T-cell (primary cell): ENCODE results near the gene SPIN3. TPM values are rescaled to one million over a fixed set of nuclear protein-coding genes. Genes with fewer than 3 reads are reported as not detected.
"Not testable (repeated sequence)": the region's sequence is repeated elsewhere in the genome, so short reads cannot be mapped to it uniquely, and the experiment has no call there.

Experiments used
- ATAC-seq, 4 experiments: fragments of 200-7000 bp in 3 of 4; fragments of 150-1000 bp in 1 of 4; cut with Tn5 transposase; replicated peaks in 1 of 4; 1 replicate in 3 of 4; 2 replicates in 1 of 4; pipeline ENCODE4 v1.10.0; 2021; ENCODE audit warnings: moderate library complexity in 3 of 4, mild to moderate bottlenecking in 2 of 4, moderate number of reproducible peaks in 1 of 4
- CTCF ChIA-PET, 2 donors: fragments of 300-600 bp; sonication (Branson Sonifier 250); formaldehyde crosslinking; loops; one replicate each; lab custom pipeline; 2022; ENCODE audit warnings: antibody characterized with exemption in 2 of 2; lab: Charles Lee
- POLR2A ChIA-PET, 2 donors: fragments of 300-600 bp; sonication (Branson Sonifier 250); formaldehyde crosslinking; loops; one replicate each; lab custom pipeline; 2022; ENCODE audit warnings: antibody characterized with exemption in 2 of 2; lab: Charles Lee
- DNase-seq, 35 experiments: peaks; one replicate each; pipeline versions ENCODE4 v3.0.0 to v3.0.0-alpha.2; 2013 to 2023
- H3K27ac ChIP-seq: one replicate; pipeline ENCODE4 v1.5.1; 2013; ENCODE audit warnings: low read length
- H3K27me3 ChIP-seq, 2 experiments: replicated peaks in 1 of 2; 1 replicate in 1 of 2; 2 replicates in 1 of 2; pipeline versions ENCODE4 v1.6.1 to v1.7.0; 2013; ENCODE audit warnings: low read length in 1 of 2, mixed read lengths in 1 of 2; ENCODE audit not compliant: control insufficient read depth in 2 of 2, insufficient read depth in 2 of 2; ENCODE audit errors: extremely low read depth in 1 of 2
- H3K36me3 ChIP-seq, 2 donors: 1 replicate in 1 of 2; 2 replicates in 1 of 2; pipeline versions ENCODE4 v1.6.1 to v1.7.0; 2013; ENCODE audit warnings: low read length in 1 of 2; ENCODE audit not compliant: control insufficient read depth in 2 of 2, insufficient read depth in 1 of 2; ENCODE audit errors: extremely low read depth in 1 of 2
- H3K4me1 ChIP-seq, 2 experiments: 1 replicate in 1 of 2; 2 replicates in 1 of 2; pipeline versions ENCODE4 v1.6.1 to v1.7.0; 2013; ENCODE audit warnings: low read length in 2 of 2, mixed read lengths in 1 of 2; ENCODE audit not compliant: insufficient read depth in 2 of 2, control insufficient read depth in 1 of 2; ENCODE audit errors: extremely low read depth in 1 of 2
- H3K4me3 ChIP-seq, 2 donors: 1 replicate in 1 of 2; 2 replicates in 1 of 2; pipeline versions ENCODE4 v1.5.1 to v1.7.0; 2013; ENCODE audit warnings: mild to moderate bottlenecking in 2 of 2, low read length in 1 of 2, moderate library complexity in 1 of 2; ENCODE audit not compliant: control insufficient read depth in 1 of 2; ENCODE audit errors: extremely low read depth in 1 of 2
- H3K9me3 ChIP-seq: 2 replicates; pipeline ENCODE4 v1.7.0; 2013
- H3K27ac Mint-ChIP-seq, 2 donors: one replicate each; pipeline ENCODE4 v1.8.0; 2020 to 2021; ENCODE audit warnings: mild to moderate bottlenecking in 2 of 2, mixed read lengths in 2 of 2
- H3K27me3 Mint-ChIP-seq, 2 donors: one replicate each; pipeline ENCODE4 v1.8.0; 2021 to 2022; ENCODE audit warnings: mixed read lengths in 2 of 2
- H3K36me3 Mint-ChIP-seq: one replicate; pipeline ENCODE4 v1.8.0; 2021; ENCODE audit warnings: mixed read lengths
- H3K4me1 Mint-ChIP-seq, 3 donors: one replicate each; pipeline ENCODE4 v1.8.0; 2020 to 2022; ENCODE audit warnings: mixed read lengths in 3 of 3, mild to moderate bottlenecking in 1 of 3
- H3K4me3 Mint-ChIP-seq, 3 donors: one replicate each; pipeline ENCODE4 v1.8.0; 2020 to 2022; ENCODE audit warnings: mild to moderate bottlenecking in 3 of 3, mixed read lengths in 3 of 3, moderate library complexity in 3 of 3
- H3K9me3 Mint-ChIP-seq, 3 donors: one replicate each; pipeline ENCODE4 v1.8.0; 2020 to 2022; ENCODE audit warnings: mixed read lengths in 3 of 3
- WGBS: methylation state at CpG from one replicate; pipeline ENCODE4 v1.1.5; 2013; ENCODE audit warnings: missing lambda C conversion rate; ENCODE audit not compliant: insufficient coverage; 5-methylcytosine and 5-hydroxymethylcytosine counted together
- total RNA-seq, 35 experiments: library from RNA in 6 of 35; stranded (reverse) in 6 of 35; fragments of 120-200 nt in 1 of 35; gene quantifications; one replicate each; pipeline versions ENCODE4 v1.2.1 to v1.2.4 and lab custom pipeline; 2013 to 2026

Gene SPIN3
- total RNA-seq, 5 donors from 2014 or later (not counting 1 experiment from before 2014, with no cell fraction given): 8.4 to 21.8 (median 16.2) TPM

- POLR2A ChIA-PET: no interaction called here
- Histone ChIP-seq H3K9me3 (no peaks in the 10 kb centered on the region), H3K4me1 (no peaks in the 10 kb centered on the region), H3K36me3 (no peaks in the 10 kb centered on the region), H3K27me3 (no peaks in the 10 kb centered on the region), H3K27ac (no peak overlapping the region), H3K4me3 (no peak overlapping the region)
- Mint-ChIP-seq H3K4me3 (no peak overlapping the region), H3K4me1 (no peaks in the 10 kb centered on the region), H3K27ac (no peak overlapping the region), H3K9me3 (peaks cover 0 to 11% (median 0%) of the 10 kb centered on the region in 3 donors), H3K36me3 (no peaks in the 10 kb centered on the region), H3K27me3 (peaks cover 0 to 52% of the 10 kb centered on the region in 2 donors)
- DNase-seq: no peak
- CTCF ChIA-PET: no interaction called here
- no peak for ATAC-seq
- WGBS: no CpG with 5 or more reads among the region's 3 CpGs
These were observed 47.6 kb downstream of the SPIN3 start for GRCh38 chrX:56947699-56948098.

- H3K4me3 ChIP-seq, H3K9me3 ChIP-seq, H3K27ac ChIP-seq, POLR2A ChIA-PET, H3K4me1 Mint-ChIP-seq, CTCF ChIA-PET, H3K36me3 Mint-ChIP-seq, H3K36me3 ChIP-seq, H3K9me3 Mint-ChIP-seq, H3K4me3 Mint-ChIP-seq, ATAC-seq, DNase-seq, H3K27me3 ChIP-seq, H3K27ac Mint-ChIP-seq, H3K4me1 ChIP-seq: not testable (repeated sequence)
- peaks cover 0 to 46% of the 10 kb centered on the region in 2 donors for H3K27me3 Mint-ChIP-seq
- no CpG with 5 or more reads among the region's 2 CpGs for WGBS
These were observed 49.1 kb downstream of the SPIN3 start for GRCh38 chrX:56946201-56946600.

GRCh38 chrX:56945226-56945625, 50.1 kb downstream of the SPIN3 start:
- H3K4me1 Mint-ChIP-seq, H3K4me3 Mint-ChIP-seq, H3K36me3 Mint-ChIP-seq, POLR2A ChIA-PET, ATAC-seq, DNase-seq, H3K9me3 ChIP-seq, H3K4me3 ChIP-seq, H3K27ac Mint-ChIP-seq, H3K27me3 ChIP-seq, H3K27ac ChIP-seq, CTCF ChIA-PET, H3K9me3 Mint-ChIP-seq, H3K36me3 ChIP-seq, H3K4me1 ChIP-seq: not testable (repeated sequence)
- H3K27me3 Mint-ChIP-seq: peaks cover 0 to 46% of the 10 kb centered on the region in 2 donors
- 100% methylated on average over 1 of the region's 4 CpGs for WGBS

- Mint-ChIP-seq H3K27ac (no peak overlapping the region), H3K4me1 (no peaks in the 10 kb centered on the region), H3K27me3 (peaks cover 0 to 43% of the 10 kb centered on the region in 2 donors), H3K9me3 (peaks cover 2 to 5% (median 4%) of the 10 kb centered on the region in 3 donors), H3K36me3 (no peaks in the 10 kb centered on the region), H3K4me3 (no peak overlapping the region)
- H3K27ac ChIP-seq: no peak overlapping the region
- H3K36me3 ChIP-seq: no peaks in the 10 kb centered on the region
- no peaks in the 10 kb centered on the region for H3K27me3 ChIP-seq
- no CpG with 5 or more reads among the region's 3 CpGs for WGBS
- no peaks in the 10 kb centered on the region for H3K9me3 ChIP-seq
- ATAC-seq (no peak), DNase-seq (no peak)
- POLR2A ChIA-PET: no interaction called here
- CTCF ChIA-PET: no interaction called here
- no peak overlapping the region for H3K4me3 ChIP-seq
- no peaks in the 10 kb centered on the region for H3K4me1 ChIP-seq
These were observed 52.1 kb downstream of the SPIN3 start for GRCh38 chrX:56943264-56943663.

Other genes starting within 250 kb of the SPIN3 start
- 10 to 100 TPM; 11.4 to 17.7 (median 12.7) TPM for gene SPIN2B, start 126.0 kb upstream of the SPIN3 start, total RNA-seq
- gene SPIN2A, start 141.9 kb upstream of the SPIN3 start, total RNA-seq: 1 to 10 TPM; 1.1 to 1.9 (median 1.5) TPM